ENCODE results near the gene FMNL2. TPM values are rescaled to one million over a fixed set of nuclear protein-coding genes. Genes with fewer than 3 reads are reported as not detected.

The FMNL2 gene
- total RNA-seq, 1 experiment from 2014 or later = 38.2 TPM

GRCh38 chr2:152594022-152594766, 259.2 kb downstream of the FMNL2 start:
- no peaks in the 10 kb centered on the region for H3K4me1 Mint-ChIP-seq (ENCODE audit: low read depth, unreplicated experiment)
- Histone ChIP-seq H3K4me1 (no peaks in the 10 kb centered on the region), H3K27me3 (replicated peaks; ENCODE audit: control insufficient read depth, insufficient read depth, low read length) (no peaks in the 10 kb centered on the region), H3K9me3 (no peaks in the 10 kb centered on the region), H3K36me3 (ENCODE audit: control insufficient read depth, insufficient read depth, low read length) (no peaks in the 10 kb centered on the region), H3K4me3 (ENCODE audit: low read depth, low read length) (no peak overlapping the region)
- ChIA-PET CTCF (interaction anchor here (0.7 kb wide), 1 partner anchor 255 kb away, joined by 3 read pairs; no protein-coding TSS in a partner anchor), POLR2A (no interaction called here)
- no peaks in the 10 kb centered on the region for H3K27me3 Mint-ChIP-seq (ENCODE audit: insufficient read depth, unreplicated experiment)
- H3K9me3 Mint-ChIP-seq (ENCODE audit: unreplicated experiment) = no peaks in the 10 kb centered on the region
- H3K36me3 Mint-ChIP-seq (ENCODE audit: insufficient read depth, unreplicated experiment) = peaks cover 8% of the 10 kb centered on the region
- intact Hi-C loops (cut with micrococcal nuclease; ENCODE audit: unreplicated experiment) = no loop called here
- DNase-seq = no peak
- H3K27ac Mint-ChIP-seq (ENCODE audit: unreplicated experiment) = no peak overlapping the region
- BruUV-seq (replicated peaks) = no TSS peak
- TF ChIP-seq CTCF (IDR thresholded peaks at IDR 0.05; ENCODE audit: insufficient read depth in 1 of 2, low read depth in 1 of 2, low read length in 1 of 2, severe bottlenecking in 1 of 2, unreplicated experiment in 1 of 2) = no peak
- H3K4me3 Mint-ChIP-seq (ENCODE audit: unreplicated experiment) = no peak overlapping the region

DNA sequence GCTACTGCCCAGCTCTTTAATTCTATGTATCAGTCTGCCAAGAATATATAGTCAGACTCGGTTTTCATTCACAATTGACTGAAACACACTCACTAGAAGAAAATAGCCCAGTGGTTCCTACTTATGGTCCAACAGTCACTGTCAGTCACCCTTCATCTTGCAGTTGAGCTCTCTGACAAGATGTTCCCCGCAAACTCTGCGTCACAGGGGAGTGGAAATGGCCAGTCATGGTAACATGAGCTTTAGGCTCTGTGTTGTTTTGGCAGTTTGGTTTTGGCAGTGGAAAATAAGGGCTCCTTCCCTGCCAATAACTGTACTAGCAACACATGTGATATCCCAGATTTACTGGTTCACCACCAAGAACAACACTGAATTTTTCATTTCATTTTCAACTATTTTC, 259.8 kb downstream of the FMNL2 start:
- DNase-seq = no peak
- H3K9me3 ChIP-seq = no peaks in the 10 kb centered on the region
- no peak for TF ChIP-seq CTCF (IDR thresholded peaks at IDR 0.05; ENCODE audit: insufficient read depth in 1 of 2, low read depth in 1 of 2, low read length in 1 of 2, severe bottlenecking in 1 of 2, unreplicated experiment in 1 of 2)
- intact Hi-C loops (cut with micrococcal nuclease; ENCODE audit: unreplicated experiment) = no loop called here
- Mint-ChIP-seq H3K27ac (ENCODE audit: unreplicated experiment) (no peak overlapping the region), H3K36me3 (ENCODE audit: insufficient read depth, unreplicated experiment) (peaks cover 7% of the 10 kb centered on the region), H3K27me3 (ENCODE audit: insufficient read depth, unreplicated experiment) (no peaks in the 10 kb centered on the region), H3K4me1 (ENCODE audit: low read depth, unreplicated experiment) (no peaks in the 10 kb centered on the region), H3K9me3 (ENCODE audit: unreplicated experiment) (no peaks in the 10 kb centered on the region), H3K4me3 (ENCODE audit: unreplicated experiment) (no peak overlapping the region)
- no peaks in the 10 kb centered on the region for H3K4me1 ChIP-seq
- H3K36me3 ChIP-seq (ENCODE audit: control insufficient read depth, insufficient read depth, low read length) = no peaks in the 10 kb centered on the region
- BruUV-seq (replicated peaks) = no TSS peak
- CTCF ChIA-PET = interaction anchor here (0.7 kb wide), 1 partner anchor 255 kb away, joined by 3 read pairs; no protein-coding TSS in a partner anchor
- H3K27me3 ChIP-seq (replicated peaks; ENCODE audit: control insufficient read depth, insufficient read depth, low read length) = no peaks in the 10 kb centered on the region
- no peak overlapping the region for H3K4me3 ChIP-seq (ENCODE audit: low read depth, low read length)
- POLR2A ChIA-PET = no interaction called here

DNA sequence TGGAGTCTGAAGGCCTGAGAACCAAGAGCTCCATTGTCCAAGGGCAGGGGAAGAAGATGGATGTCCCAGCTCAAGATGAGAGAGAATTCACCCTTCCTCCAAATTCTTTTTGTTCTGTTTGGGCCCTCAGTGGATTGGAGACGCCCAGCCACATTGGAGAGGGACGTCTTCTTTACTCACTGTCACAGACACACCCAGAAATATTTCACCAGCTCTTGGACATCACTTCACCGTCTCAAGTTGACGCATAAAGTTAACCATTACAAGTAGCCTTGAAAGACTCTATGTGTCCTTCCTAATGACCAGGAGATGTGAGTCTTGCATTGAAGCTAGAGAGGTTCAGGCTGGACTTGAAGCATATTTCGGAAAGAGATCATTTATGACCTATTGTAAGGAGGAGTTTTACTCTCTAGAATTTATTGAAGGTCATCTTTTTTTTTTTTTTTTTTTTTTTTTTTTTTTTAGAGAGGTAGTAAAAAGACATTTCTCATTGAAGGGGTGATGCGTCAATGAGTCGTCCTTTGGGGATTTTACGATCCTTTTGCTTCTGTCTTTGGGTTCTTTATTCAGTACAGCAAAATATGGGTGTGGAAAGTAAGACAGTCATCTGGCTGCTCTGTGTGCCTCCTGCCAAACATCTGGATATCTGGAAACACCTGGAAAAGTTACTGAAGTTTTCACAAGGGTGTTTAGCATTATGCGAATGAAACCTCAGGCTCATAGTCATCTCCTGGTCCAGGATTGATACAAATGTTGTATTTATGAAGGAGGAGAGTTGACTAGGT, 264.2 kb downstream of the FMNL2 start:
- no peak overlapping the region for H3K4me3 ChIP-seq (ENCODE audit: low read depth, low read length)
- H3K27me3 Mint-ChIP-seq (ENCODE audit: insufficient read depth, unreplicated experiment) = no peaks in the 10 kb centered on the region
- no peak overlapping the region for H3K4me3 Mint-ChIP-seq (ENCODE audit: unreplicated experiment)
- no peaks in the 10 kb centered on the region for H3K9me3 ChIP-seq
- H3K4me1 ChIP-seq = no peaks in the 10 kb centered on the region
- H3K36me3 Mint-ChIP-seq (ENCODE audit: insufficient read depth, unreplicated experiment) = peaks cover 12% of the 10 kb centered on the region
- no peak for TF ChIP-seq CTCF (IDR thresholded peaks at IDR 0.05; ENCODE audit: insufficient read depth in 1 of 2, low read depth in 1 of 2, low read length in 1 of 2, severe bottlenecking in 1 of 2, unreplicated experiment in 1 of 2)
- no peak for DNase-seq
- POLR2A ChIA-PET = no interaction called here
- no peaks in the 10 kb centered on the region for H3K27me3 ChIP-seq (replicated peaks; ENCODE audit: control insufficient read depth, insufficient read depth, low read length)
- BruUV-seq (replicated peaks) = no TSS peak
- H3K36me3 ChIP-seq (ENCODE audit: control insufficient read depth, insufficient read depth, low read length) = no peaks in the 10 kb centered on the region
- no peak overlapping the region for H3K27ac Mint-ChIP-seq (ENCODE audit: unreplicated experiment)
- intact Hi-C loops (cut with micrococcal nuclease; ENCODE audit: unreplicated experiment) = no loop called here
- peaks cover 6% of the 10 kb centered on the region for H3K4me1 Mint-ChIP-seq (ENCODE audit: low read depth, unreplicated experiment)
- no peaks in the 10 kb centered on the region for H3K9me3 Mint-ChIP-seq (ENCODE audit: unreplicated experiment)
- CTCF ChIA-PET = interaction anchor here (0.6 kb wide), 1 partner anchor 494 kb away, joined by 9 read pairs; no protein-coding TSS in a partner anchor
